ENCODE data around the gene DBH. TPM values are rescaled to one million over a fixed set of nuclear protein-coding genes. Genes with fewer than 3 reads are reported as not detected.

The DBH gene
- total RNA-seq, 4 donors from 2014 or later: 0.19 TPM; not detected in 3

DNA sequence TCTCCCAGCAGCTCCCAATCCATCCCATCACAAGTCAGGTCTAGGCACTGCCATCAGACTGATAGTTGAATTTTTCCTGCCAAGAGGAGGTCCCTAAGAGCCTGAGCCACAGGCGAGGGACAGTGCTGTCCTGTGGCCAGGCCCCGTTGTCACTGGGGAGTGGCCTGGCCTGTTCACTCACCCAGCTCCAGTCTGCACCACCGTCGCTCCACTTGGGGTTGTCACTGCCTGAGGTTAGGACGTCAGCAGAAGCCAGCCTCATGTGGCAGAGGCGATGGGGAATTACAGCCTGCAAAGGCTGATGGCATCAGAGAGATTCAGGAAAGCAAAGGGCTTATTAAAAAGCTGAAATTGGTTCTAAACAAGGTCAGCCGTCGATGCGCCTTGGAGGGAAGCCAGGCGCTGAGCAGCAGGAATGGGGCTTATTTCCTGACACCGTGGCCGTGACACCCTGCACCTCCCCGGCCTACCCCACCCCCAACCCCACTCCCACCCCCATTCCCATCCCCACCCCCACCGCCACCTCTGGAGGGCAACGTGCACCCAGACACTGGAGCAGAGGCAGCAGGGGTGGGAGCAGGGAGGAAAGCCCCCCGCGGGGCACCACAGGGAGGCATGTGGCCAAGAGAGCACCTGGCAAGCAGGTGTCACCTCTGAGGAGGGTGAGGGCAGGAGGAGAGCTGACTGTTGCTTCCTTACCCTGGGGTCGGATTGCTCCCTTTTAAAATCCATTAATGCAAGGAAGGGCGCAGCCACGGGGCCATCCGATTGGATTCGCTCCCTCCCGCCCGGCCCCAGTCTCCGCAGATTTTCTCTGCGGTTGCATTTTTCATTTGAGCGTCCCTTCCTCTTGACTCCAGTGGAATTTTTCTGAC is 3.1 kb upstream of the DBH start:
- DNase-seq (ENCODE audit: low spot score) (no peak), ATAC-seq (ENCODE audit: low FRiP score) (no peak)
- TF ChIP-seq, protein P1, sequence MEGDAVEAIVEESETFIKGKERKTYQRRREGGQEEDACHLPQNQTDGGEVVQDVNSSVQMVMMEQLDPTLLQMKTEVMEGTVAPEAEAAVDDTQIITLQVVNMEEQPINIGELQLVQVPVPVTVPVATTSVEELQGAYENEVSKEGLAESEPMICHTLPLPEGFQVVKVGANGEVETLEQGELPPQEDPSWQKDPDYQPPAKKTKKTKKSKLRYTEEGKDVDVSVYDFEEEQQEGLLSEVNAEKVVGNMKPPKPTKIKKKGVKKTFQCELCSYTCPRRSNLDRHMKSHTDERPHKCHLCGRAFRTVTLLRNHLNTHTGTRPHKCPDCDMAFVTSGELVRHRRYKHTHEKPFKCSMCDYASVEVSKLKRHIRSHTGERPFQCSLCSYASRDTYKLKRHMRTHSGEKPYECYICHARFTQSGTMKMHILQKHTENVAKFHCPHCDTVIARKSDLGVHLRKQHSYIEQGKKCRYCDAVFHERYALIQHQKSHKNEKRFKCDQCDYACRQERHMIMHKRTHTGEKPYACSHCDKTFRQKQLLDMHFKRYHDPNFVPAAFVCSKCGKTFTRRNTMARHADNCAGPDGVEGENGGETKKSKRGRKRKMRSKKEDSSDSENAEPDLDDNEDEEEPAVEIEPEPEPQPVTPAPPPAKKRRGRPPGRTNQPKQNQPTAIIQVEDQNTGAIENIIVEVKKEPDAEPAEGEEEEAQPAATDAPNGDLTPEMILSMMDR (IDR thresholded peaks at IDR 0.05): no peak

DNA sequence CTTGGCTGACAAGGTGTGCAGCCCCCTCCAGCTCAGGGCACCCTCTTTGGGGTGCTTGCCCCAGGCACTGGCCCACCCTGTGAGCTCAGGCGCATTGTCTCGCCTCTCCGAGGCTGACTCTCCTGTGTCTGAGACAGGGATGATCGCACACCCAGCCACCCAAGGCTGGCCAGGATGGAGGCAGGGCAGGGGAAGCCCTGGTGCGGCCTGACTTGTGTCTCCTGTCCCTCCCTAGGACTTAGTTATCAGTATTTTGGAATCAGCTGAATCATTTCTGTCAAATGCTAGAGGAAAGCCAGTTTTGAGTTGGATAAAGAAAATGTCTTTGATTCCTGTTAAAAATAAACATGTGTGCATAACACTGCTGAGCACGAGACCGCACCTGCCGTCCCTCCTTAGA is 2.5 kb upstream of the DBH start:
- ATAC-seq (ENCODE audit: low FRiP score): no peak
- TF ChIP-seq, protein P1 (IDR thresholded peaks at IDR 0.05): no peak
- no peak for DNase-seq (ENCODE audit: low spot score)

DNA sequence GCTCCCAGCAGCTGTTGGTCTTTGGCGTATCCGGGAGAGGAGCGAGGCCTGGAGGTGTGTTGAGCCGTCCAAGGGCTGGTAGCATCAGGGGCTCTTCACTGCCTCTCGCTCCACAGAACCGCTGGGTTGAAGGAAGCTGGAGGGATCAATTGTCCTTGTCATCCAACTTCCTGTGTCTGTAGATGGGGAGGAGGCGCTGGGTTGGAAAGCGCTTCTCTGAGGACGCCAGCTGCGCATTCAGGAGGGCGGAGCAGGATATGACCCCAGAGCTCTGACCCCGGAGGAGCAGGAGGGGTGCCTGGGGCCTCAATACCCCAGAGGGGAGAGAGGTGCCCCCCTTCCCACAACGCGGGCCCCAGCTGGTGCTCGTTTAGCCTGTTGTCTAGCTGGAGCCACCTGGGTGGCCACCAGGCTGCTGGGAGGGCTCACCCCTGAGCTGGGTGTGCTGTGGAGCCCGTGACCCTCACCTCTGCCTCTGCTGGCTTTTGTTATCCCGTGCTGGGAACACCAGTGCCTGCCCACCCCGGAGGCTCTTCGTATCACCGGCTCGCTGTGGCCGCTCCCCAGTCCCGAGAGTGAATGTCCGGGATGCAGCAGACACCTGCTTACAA is 2.0 kb upstream of the DBH start:
- TF ChIP-seq, protein P1 (IDR thresholded peaks at IDR 0.05): no peak
- DNase-seq (ENCODE audit: low spot score) (no peak), ATAC-seq (ENCODE audit: low FRiP score) (no peak)

DNA sequence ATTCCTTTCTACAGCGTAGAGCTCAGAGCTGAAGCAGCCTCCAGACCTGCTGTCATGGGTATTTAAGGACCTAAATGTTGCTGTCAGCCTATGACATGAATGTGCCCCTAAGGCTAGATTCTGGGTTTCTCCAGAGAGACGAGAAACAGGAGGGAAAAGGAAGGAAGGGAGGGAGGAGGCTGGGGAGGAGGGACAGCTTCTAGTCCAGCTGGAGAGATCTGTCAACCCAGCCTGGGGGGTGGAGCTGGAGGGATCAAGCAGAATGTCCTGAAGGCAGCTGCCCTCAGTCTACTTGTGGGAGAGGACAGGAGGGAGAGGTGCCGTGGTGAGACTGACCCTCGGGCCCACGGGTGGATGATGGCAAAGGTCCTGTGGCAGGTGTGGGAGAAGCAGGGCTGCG is 1.1 kb upstream of the DBH start:
- TF ChIP-seq, protein P1 (IDR thresholded peaks at IDR 0.05): no peak
- ATAC-seq (ENCODE audit: low FRiP score): no peak
- no peak for DNase-seq (ENCODE audit: low spot score)

DNA sequence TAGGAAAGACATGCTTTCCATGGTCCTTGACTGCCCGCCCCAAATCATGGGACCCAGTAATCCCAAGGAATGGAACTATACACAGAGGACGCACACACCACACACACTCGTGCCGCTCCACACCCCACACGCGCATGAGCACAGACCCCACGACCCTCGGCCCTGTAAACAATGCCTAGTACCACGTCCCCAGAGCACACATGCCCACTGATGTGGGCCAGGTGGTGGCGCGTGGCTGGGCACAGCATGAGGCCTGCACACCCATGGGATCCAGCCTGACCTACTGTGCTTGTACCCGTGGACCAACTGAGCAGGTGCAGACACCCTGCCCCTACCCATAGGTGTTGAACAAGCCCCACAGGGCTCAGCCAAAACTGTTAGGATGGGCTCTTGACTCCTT is 739 bp downstream of the DBH start:
- TF ChIP-seq, protein P1 (IDR thresholded peaks at IDR 0.05): no peak
- DNase-seq (ENCODE audit: low spot score) (no peak), ATAC-seq (ENCODE audit: low FRiP score) (no peak)

DNA sequence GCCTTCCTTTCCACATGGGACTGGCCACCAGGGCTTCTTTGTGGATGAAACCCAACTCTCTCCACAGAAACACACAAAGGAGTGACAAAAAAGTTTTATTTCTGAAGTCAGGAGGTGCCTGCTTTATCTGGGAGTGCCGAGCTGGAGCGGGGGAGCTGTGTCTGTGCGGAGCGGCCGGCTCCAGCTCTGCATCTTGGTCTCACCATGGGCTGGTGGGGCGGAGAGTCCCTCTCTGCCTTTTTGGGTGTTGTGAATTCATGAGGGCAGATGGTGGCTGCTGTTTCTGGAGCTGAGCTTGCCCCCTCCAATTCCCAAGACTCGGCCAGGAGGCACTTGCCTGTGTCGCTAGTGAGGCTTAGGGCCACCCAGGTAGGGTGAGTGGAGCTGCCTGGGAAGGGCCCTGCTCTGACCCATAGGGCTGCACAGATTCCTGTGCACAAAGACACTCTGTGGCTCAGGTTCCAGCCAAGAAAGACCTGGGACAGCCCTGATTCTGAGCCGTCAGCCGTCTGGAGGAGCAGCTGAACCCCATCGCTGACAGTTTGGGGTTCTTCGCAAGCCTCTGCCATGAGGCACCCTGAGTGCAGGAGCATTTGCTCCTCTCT is 1.4 kb downstream of the DBH start:
- TF ChIP-seq, protein P1 (IDR thresholded peaks at IDR 0.05): no peak
- DNase-seq (ENCODE audit: low spot score): no peak
- ATAC-seq (ENCODE audit: low FRiP score): no peak

All from omental fat pad (tissue), 4 donors.